22Rv1 (cell line): Measurements from ENCODE around the gene HORMAD2.

Experiments
- CTCF ChIP-seq: fragments of 450-650 bp; IDR thresholded peaks from 2 replicates; pipeline ENCODE4 v1.5.1; 2017; ENCODE audit warnings: mild to moderate bottlenecking
- ZFX ChIP-seq: fragments of 450-650 bp; IDR thresholded peaks from 2 replicates; pipeline ENCODE4 v1.6.1; 2017; ENCODE audit warnings: antibody characterized with exemption, borderline replicate concordance

- TF ChIP-seq CTCF: no peak
- TF ChIP-seq ZFX: no peak
These were observed 141.1 kb downstream of the HORMAD2 start for GRCh38 chr22:30221121-30221992.
